NCI-H460 (cell line): ENCODE data around the gene UPK3BL1. TPM values are rescaled to one million over a fixed set of nuclear protein-coding genes. Genes with fewer than 3 reads are reported as not detected.
A peak's percentile ranks its signal among the peaks of the same experiment; 100 is the strongest.
"Not testable (repeated sequence)": the region's sequence is repeated elsewhere in the genome, so short reads cannot be mapped to it uniquely, and the experiment has no call there.

Experiments
- DNase-seq: peaks from one replicate; pipeline ENCODE4 v3.0.0-alpha.2; 2016; ENCODE audit warnings: low read depth; ENCODE audit errors: extremely low read depth
- polyA plus RNA-seq: library from polyadenylated mRNA; depleted of rRNA; stranded (reverse); fragments of >200 nt; gene quantifications from 2 replicates; pipeline ENCODE4 v1.2.3, GENCODE V29; 2014; cell fraction: nucleus; rRNA removed
- total RNA-seq: library from RNA; depleted of rRNA; stranded (reverse); fragments of >200 nt; shearing (Covaris generic); gene quantifications from 2 replicates; pipeline ENCODE4 v1.2.3, GENCODE V29; 2014; rRNA removed

The UPK3BL1 gene, protein sequence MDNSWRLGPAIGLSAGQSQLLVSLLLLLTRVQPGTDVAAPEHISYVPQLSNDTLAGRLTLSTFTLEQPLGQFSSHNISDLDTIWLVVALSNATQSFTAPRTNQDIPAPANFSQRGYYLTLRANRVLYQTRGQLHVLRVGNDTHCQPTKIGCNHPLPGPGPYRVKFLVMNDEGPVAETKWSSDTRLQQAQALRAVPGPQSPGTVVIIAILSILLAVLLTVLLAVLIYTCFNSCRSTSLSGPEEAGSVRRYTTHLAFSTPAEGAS
- 22.8 and 31.2 TPM in 2 replicates for total RNA-seq
- 62.3 and 85.0 TPM in 2 replicates for polyA plus RNA-seq

DNA sequence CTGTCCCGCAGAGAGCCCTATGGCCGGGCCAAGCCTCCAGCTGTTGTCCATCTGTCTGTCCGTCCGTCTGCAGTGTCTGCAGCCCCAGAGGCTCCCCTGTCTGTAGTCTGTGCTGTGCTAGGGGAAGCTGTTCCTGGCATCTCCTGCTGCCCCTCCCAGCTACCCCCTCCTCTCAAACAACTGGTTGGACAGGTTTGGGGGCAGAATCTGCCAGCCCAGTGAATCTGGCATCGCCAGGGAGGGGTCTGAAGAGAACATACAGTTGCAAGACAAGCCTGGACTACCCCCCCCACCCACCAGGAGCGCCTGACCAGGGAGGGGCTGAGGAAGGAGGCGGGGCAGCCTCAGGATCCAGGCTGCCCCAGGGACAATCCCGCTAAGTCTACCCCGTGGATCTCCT, at the start of gene UPK3BL1:
UPK3BL1 (minus strand) TSS at position 101 of the 400 bp plus-strand sequence; CDS start at position 51, 50 bp downstream.
- DNase-seq, result not testable (repeated sequence)

DNA sequence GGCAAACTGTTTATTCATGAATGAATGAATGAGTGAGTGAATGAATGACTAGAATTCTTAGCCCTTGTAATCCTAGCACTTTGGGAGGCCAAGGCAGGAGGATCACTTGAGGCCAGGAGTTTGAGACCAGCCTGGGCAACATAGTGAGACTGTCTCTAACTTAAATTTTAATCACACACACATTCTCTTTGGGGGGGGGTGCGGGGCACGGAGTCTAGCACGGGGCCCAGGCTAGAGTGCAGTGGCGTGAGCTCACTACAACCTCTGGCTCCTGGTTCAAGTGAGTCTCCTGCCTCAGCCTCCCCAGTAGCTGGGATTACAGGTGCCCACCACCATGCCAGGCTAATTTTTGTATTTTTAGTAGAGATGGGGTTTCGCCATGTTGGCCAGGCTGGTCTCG, 48.0 kb upstream of the UPK3BL1 start:
- not testable (repeated sequence) for DNase-seq

DNA sequence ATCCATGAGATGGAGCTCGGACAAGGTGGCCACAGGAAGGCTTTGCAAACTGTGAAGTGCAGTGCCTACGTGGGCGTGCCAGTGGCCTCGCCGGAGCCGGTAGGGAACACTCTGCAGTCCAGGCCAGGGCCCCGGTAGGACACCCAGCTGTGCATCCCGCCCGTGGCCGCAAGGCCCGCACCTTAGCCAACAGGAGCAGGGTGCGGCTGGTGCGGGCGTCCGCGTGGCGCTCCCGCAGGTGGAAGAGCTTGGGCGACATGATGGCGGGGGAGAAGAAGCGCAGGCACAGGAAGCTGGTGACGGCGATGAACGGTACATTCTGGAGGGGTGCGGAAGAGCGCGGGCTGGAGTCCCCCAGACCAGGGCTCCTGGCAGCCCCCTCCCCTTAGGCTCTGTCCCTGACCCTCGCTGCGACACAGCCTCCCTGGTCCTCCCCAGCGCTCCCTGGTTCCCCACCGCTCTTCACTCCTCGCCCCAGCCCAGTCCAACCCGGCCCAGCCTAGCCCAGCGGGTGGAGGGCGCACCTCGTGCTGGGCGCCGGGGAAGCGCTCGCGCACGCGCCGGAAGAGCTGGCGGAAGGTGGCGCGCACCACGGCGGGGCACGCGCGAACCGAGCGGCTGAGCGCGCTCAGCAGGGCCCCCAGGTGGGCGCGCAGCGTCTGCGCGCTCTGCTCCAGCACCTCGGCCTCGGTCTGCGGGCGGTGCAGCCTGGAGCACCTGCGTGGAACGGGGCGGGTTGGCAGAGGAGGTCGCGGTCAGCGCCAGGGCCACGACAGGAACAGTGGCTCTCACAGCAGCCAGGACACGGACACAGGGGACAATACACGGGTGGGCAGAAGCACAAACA, 47.1 kb upstream of the UPK3BL1 start:
- not testable (repeated sequence) for DNase-seq

DNA sequence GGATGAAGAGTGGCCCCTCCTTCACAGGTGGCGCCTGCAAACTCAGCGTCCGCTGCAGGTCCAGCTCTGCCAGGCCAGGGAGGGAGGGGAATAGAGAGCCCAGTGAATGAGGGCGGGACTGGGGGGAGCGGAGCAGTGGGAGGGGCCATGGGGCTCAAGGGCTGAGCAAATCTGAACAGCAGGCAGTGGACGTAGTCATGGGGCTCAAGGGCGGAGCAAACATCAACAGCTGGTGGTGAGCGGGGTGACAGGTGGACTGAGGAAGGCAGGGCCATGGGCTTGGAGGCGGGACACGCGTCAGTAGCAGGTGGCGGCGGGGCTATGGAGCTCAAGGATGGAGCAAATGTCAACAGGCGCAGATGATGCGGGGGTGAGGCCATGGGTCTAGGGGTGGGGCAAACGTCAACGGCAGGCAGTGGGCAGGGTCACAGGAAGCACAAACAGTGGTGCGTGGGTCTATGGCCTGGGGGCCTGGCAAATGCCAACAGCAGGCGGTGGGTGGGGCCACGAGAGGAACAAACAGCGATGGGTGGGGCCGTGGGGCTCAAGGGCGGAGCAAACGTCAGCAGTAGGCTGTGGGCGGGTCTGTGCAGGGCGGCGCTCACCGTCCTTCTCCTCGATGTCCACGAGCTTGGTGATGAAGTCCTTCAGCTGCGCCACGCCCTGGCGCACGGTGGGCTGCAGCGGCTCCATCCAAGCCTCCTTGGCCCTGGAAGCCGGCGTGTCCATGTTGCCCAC, 45.9 kb upstream of the UPK3BL1 start:
- not testable (repeated sequence) for DNase-seq

DNA sequence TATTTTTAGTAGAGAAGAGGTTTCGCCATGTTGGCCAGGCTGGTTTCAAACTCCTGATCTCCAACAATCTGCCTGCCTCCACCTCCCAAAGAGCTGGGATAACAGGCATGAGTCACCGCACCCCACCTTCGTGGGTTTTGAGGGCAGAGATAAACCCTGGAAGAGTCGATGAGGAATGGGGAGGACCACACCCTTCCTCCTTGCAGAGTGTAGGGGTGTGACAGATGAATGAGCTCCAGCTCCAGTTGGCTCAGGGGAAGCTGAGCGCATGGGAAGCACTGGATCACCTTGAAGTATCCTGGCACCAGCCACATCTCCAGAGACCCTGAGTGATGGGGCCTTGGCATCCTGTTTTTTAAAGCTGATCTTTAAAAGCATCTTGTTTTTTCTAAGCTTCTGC, 40.0 kb upstream of the UPK3BL1 start:
- DNase-seq, result not testable (repeated sequence)

DNA sequence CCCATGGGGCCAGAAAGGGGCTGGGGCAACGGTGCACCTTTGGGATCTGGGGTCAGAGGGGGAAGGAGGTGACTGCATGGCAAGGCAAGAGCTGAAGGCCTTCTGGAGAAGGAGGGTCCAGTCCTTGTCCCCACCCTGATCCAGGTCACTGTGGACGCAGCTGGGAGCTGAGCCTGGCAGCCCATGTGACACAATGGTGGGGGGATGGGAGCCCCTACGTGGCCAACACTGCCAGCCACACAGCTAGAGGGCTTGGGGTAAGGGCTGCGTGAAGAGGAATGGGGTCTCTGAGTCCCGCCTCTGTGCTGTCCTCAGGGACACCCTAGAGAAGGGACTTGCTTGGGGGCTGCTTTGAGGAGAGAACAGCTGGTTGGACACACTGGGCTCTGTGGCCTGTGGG, 38.2 kb upstream of the UPK3BL1 start:
- DNase-seq, result not testable (repeated sequence)

DNA sequence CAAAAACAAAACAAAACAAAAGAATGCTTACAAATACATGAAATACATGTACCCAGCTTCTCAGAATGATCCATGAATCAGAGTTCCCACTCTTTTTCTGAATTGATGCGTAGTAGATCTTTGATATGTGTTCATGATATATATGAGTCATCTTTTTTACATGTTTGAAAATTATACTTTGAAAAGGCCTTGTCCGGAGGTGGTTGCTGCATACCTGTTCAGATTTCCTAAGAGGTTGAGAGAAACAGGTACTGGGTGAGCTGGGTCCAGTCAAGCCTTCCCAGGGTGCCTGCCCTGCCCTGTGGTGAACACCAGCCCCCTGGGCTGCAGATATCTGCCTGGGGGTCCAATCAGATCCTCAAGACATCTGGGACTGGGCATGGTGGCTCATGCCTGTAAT, 33.0 kb upstream of the UPK3BL1 start:
- not testable (repeated sequence) for DNase-seq

DNA sequence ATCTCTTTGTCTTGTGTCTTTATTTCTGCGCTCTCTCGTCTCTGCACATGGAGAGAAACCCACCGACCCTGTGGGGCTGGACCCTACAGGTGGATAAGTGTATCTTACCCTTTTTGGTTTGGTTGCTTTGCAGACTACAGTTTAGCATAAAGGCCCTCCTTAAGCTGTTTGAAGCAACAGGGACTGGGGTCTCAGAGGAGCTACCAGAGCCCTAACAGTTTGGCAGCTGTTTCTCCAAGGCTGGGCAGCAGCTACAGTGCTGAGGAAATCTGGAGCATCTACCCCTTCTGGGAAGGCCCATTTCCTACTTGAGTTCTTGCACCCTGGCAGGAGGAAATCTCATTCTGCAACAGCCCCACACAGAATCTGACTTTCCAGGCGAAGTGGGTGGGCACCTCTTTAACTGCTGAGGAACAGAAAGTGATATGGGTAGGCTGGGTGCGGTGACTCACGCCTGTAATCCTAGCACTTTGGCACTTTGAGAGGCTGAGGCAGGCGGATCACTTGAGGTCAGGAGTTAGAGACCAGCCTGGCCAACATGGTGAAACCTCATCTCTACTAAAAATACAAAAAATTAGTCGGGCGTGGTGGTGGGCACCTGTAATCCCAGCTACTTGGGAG, 31.0 kb upstream of the UPK3BL1 start:
- DNase-seq, result not testable (repeated sequence)

DNA sequence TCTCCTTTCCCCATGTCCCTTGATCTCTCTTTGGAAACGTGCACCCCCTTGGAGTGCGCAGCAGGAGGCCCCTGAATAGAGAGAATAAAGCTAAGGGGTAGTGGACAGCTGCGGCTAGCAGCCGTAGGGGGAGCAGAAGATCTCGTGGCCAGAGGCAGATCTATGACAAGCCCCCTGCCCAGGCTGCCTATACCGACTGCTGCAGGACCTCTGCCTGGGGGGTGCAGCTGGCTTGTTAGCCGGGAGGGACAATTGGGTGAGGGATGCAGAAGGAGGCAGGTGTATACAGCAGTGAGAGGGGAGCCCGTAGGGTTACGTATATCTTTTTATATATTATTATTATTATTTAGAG, 29.3 kb upstream of the UPK3BL1 start:
- not testable (repeated sequence) for DNase-seq

DNA sequence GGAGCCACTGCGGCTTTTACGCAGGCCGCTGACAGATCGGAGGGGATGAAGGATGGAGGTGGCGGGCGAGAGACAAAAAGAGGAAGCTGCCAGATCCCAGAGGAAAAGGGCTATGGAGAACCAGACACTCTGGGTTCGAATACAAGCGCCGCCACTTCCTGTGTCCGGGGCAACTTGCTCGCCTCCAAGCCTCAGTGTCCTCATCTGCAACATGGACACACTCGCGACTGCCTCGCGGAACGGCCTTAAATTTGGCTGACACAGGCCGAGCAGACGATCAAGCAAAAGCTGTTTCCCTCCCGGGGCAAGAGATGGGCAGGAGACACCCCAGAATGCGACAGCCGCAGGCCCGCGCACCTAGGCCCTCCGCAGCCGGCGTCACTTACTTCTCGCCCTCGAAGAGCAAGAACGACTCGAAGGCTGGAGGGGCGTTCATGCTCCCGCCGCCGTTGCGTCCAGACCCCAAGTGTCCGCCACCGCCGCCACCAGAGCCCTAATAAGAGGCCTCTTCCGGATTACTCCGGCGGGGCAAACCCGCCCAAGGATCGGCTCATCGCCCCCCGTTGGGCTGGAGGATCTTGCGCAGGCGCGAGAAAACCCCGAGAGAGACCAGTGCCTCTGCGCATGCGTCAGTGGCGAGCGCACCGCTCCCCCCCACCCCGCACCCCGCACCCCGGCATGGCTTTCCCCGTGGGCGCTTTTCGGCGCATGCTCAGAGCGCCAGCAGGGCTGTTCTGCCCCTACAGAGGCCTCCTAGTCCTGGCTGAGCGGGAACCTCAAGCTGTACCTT, 28.8 kb upstream of the UPK3BL1 start, which contains the start of gene POLR2J2:
POLR2J2 (minus strand) TSS at position 498 of the 790 bp plus-strand sequence; CDS start at position 436, 62 bp downstream.
- peak; percentile 69 for DNase-seq

DNA sequence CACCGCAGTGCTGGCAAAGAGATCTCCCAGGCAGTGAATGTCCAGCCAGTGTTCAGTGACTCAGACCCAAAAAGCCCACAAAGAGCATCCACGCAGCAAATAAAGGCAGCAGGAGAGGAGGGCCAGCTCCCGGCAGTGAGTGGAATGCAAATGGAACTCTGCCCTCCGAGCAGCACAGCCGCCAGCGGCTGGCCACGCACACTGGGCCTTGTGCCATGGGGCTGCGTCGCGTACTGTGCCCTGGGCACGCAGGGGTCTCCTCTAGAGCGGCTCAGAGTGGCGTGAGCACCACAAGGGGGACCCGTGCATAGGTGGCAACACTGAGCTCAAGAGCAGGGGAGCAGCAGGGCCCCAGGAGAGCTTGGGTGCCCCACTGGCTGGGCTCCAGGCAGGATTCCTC, 24.9 kb upstream of the UPK3BL1 start:
- not testable (repeated sequence) for DNase-seq

DNA sequence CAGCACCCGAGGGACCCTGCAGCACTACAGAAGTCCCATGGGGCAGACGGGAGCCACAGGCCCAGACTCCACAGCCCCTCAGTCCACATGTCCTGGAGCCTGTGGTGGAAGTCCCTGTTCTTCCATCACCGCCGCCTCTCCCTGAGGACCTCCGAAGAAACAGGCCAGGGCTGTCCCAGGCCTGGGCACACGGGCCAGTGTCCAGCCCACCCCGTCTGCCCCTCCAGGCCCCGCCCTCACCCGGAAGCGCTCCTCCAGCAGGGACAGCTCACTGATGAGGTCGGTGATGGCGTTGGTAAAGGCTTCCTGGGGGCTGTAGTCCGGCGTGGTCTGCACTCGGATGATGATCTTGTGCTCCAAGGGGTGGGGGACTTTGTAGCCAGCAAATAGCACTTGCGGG, 24.3 kb upstream of the UPK3BL1 start:
- DNase-seq, result not testable (repeated sequence)

DNA sequence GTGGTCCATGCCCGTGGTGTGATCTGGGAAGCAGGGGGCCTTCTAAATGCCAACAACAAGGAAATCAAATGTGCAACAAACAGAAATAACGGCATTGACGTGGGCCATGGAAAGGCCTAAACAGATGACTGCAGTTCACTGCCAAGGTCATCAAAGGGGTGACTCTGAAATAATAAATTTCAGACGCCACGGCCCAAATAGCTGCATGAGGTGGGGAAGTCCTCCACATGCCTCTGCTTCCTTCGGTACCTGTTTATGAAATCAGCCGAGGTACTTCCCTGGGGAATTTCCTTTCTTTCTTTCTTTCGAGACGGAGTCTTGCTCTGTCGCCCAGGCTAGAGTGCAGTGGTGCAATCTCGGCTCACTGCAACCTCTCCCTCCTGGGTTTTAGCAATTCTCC, 22.2 kb upstream of the UPK3BL1 start:
- DNase-seq, result not testable (repeated sequence)

DNA sequence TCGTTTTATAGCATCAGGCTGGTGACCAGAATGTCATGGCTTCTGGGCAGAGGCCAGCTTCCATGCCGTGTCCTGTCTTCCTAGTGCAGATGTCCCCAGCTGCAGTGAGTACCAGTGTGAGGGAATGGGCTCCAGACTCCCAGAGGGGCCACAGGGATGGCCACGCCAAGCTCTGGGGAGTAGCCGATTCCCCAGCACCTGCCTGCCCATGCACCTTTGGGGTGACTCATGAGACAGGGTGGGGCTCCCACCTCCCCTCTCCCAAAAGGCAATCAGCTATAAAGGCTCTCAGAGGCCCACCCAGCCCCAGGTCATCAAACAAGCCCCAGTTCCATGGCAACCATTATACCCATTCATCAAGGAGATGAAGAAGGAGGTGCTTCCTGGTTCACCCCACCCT, 7.3 kb upstream of the UPK3BL1 start, which contains the start of gene SPDYE2B:
SPDYE2B (plus strand) TSS at position 396 of the 400 bp plus-strand sequence. CDS start 2,030 bp downstream, outside the sequence.
- not testable (repeated sequence) for DNase-seq

DNA sequence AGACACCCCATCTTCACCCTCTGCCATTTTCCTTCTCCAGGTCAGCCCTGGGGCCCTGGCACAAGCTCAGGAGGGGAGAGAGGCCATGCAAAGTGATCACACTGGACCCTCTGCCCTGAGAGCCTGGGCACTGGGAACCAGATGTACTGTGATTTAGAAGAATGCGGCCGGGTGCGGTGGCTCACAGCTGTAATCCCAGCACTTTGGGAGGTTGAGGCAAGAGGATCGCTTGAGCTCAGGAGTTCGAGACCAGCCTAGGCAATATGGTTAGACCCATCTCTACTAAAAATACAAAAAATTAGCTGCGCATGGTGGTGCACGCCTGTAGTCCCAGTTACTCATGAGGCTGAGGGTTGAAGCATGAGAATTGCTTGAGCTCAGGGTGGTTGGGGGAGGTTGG, 5.2 kb upstream of the UPK3BL1 start:
- DNase-seq, result not testable (repeated sequence)

DNA sequence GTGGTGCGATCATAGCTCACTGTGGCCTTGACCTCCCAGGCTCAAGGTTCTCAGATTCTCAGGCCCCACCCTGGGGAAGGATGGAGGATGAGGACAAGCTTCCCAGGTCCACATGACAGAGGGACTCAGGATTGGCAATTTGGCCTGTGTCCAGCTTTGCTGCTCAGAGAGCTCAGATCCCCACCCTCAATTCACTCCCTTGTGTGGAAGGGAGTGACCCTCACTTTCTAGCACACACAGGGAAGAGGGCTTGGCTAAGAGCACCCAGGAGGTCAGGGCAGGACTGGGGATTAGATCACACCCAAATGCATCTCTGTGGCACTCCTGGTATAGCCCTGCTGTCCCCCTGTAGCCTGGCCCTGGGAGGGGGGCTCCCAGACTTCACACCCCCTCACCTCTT, 813 bp upstream of the UPK3BL1 start:
- DNase-seq, result not testable (repeated sequence)

DNA sequence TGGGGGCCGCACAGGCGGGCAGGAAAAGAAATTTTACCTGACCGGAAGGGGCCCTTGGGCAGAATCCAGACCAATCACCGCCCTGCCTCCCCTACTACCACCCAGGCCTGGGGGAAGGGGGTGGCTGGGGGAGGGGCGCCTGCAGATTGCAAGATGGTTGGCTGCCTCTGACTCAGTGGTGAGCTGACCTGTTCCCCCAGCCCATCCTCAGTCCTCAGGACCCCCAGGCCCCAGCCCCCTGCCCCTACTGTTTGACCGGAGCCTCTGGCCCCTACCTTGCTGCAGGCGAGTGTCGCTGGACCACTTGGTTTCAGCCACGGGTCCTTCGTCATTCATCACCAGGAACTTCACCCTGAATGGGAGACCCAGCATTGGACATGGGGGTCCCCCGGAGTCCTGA, 3.7 kb downstream of the UPK3BL1 start:
- DNase-seq, result not testable (repeated sequence)

DNA sequence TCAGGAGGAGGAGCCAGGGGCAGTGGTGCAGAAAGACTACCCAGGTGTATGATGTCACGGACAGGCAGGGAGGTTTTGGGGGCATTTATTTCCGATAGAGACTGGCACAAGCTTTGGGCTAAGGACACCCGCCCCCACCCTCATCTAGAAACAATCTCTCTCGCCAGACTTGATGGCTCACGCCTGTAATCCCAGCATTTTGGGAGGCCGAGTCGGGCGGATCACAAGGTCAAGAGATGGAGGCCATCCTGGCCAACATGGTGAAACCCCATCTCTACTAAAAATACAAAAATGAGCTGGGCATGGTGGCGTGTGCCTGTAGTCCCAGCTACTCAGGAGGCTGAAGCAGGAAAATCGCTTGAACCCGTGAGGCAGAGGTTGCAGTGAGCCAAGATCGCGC, 5.6 kb downstream of the UPK3BL1 start:
- not testable (repeated sequence) for DNase-seq

DNA sequence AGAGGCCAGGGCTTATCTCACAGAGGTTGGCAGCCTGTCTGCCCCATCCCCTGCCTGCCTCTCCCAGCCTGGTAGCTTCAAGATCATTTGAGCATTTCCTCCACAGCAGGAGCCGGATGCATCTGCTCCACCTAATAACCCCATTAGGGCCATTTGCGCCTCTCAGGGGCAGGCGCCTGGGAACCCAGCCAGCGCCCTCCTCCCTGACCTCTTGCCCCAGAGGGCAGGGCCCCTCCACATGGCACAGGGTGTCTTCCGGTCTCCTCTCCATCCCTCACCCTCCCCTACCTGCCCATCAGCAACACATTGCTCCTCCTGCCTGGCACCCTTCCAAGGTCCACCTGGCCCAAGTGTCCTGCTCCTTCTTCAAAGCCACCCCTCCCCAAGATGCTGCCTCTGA, 7.2 kb downstream of the UPK3BL1 start:
- DNase-seq, result not testable (repeated sequence)
